Activated CD4-positive, alpha-beta T cell treated with anti-CD3 and anti-CD28 coated beads, Interleukin-2, amount 50 U/mL, for 4 hours (primary cell): Measurements from ENCODE around the gene SH2D3A.
A peak's percentile ranks its signal among the peaks of the same experiment; 100 is the strongest.

Experiments used
- DNase-seq, 2 experiments: peaks; one replicate each; pipeline ENCODE4 v3.0.0-alpha.2; 2020

The SH2D3A gene

GRCh38 chr19:6736917-6737283, 30.3 kb downstream of the SH2D3A start:
- no peak for DNase-seq

GRCh38 chr19:6736169-6736916, 30.9 kb downstream of the SH2D3A start:
- peak; percentile 49 to 53 for DNase-seq

- DNase-seq: no peak
Measured at GRCh38 chr19:6735181-6735911, 31.9 kb downstream of the SH2D3A start.

GRCh38 chr19:6734096-6734696, 33.0 kb downstream of the SH2D3A start:
- DNase-seq: no peak

GRCh38 chr19:6733338-6734095, 33.7 kb downstream of the SH2D3A start:
- no peak for DNase-seq

- no peak for DNase-seq
Measured at GRCh38 chr19:6732803-6733337, 34.4 kb downstream of the SH2D3A start.

- no peak for DNase-seq
Measured at GRCh38 chr19:6731822-6732221, 35.4 kb downstream of the SH2D3A start.

GRCh38 chr19:6730941-6731670, 36.1 kb downstream of the SH2D3A start:
- DNase-seq: no peak

- DNase-seq: peak; percentile 20 to 25
Measured at GRCh38 chr19:6730153-6730804, 37.0 kb downstream of the SH2D3A start.

GRCh38 chr19:6729573-6730152, 37.6 kb downstream of the SH2D3A start:
- no peak for DNase-seq

GRCh38 chr19:6728346-6728745, 38.9 kb downstream of the SH2D3A start:
- no peak for DNase-seq

- no peak for DNase-seq
Measured at GRCh38 chr19:6725513-6726231, 41.6 kb downstream of the SH2D3A start.

- DNase-seq: no peak
Measured at GRCh38 chr19:6724631-6725492, 42.4 kb downstream of the SH2D3A start.

GRCh38 chr19:6723738-6724137, 43.5 kb downstream of the SH2D3A start:
- DNase-seq: no peak

- DNase-seq: no peak
Measured at GRCh38 chr19:6723108-6723618, 44.1 kb downstream of the SH2D3A start.

GRCh38 chr19:6721773-6722172, 45.5 kb downstream of the SH2D3A start:
- DNase-seq: no peak

GRCh38 chr19:6721138-6721474, 46.1 kb downstream of the SH2D3A start:
- no peak for DNase-seq

- no peak for DNase-seq
Measured at GRCh38 chr19:6720369-6721137, 46.7 kb downstream of the SH2D3A start, which contains the start of gene C3. Gene C3 (minus strand): TSS chr19:6720650. CDS start chr19:6720589, 61 bp downstream.

- no peak for DNase-seq
Measured at GRCh38 chr19:6719992-6720368, 47.3 kb downstream of the SH2D3A start.
